ENCODE results near the gene REM2. TPM values are rescaled to one million over a fixed set of nuclear protein-coding genes. Genes with fewer than 3 reads are reported as not detected.

The REM2 gene
- polyA plus RNA-seq, 1 donor = 0.24 TPM

- DNase-seq (ENCODE audit: low read depth) = no peak
Observed at GRCh38 chr14:22928237-22929103, 45.4 kb downstream of the REM2 start.

GRCh38 chr14:22929104-22929960 is 46.3 kb downstream of the REM2 start, which contains the start of gene PRMT5:
Gene PRMT5 (minus strand): TSS chr14:22929376. CDS start chr14:22929361, 15 bp downstream.
- peak; percentile 99 for DNase-seq (ENCODE audit: low read depth)

GRCh38 chr14:22929961-22930364 is 46.9 kb downstream of the REM2 start:
- no peak for DNase-seq (ENCODE audit: low read depth)

- no peak for DNase-seq (ENCODE audit: low read depth)
Observed at GRCh38 chr14:22932146-22932545, 49.1 kb downstream of the REM2 start.

GRCh38 chr14:22935156-22935555 is 52.1 kb downstream of the REM2 start:
- DNase-seq (ENCODE audit: low read depth) = no peak

Other genes with a start within 250 kb of the REM2 start
- gene OR6J1, start 238.9 kb upstream of the REM2 start, polyA plus RNA-seq (ENCODE audit: insufficient read length) = 0.13 TPM
- 250 TPM for gene OXA1L, start 116.5 kb upstream of the REM2 start, polyA plus RNA-seq (ENCODE audit: insufficient read length)
- gene SLC7A7, start 67.8 kb upstream of the REM2 start, polyA plus RNA-seq (ENCODE audit: insufficient read length) = 25.7 TPM
- gene MRPL52, start 53.3 kb upstream of the REM2 start, polyA plus RNA-seq (ENCODE audit: insufficient read length) = 73.7 TPM
- 157 TPM for gene MMP14, start 46.6 kb upstream of the REM2 start, polyA plus RNA-seq (ENCODE audit: insufficient read length)
- gene LRP10, start 11.5 kb upstream of the REM2 start, polyA plus RNA-seq (ENCODE audit: insufficient read length) = 36.5 TPM
- 57.9 TPM for gene RBM23, start 35.9 kb downstream of the REM2 start, polyA plus RNA-seq (ENCODE audit: insufficient read length)
- 61.0 TPM for gene PRMT5, start 46.2 kb downstream of the REM2 start, polyA plus RNA-seq (ENCODE audit: insufficient read length)
- gene HAUS4, start 73.9 kb downstream of the REM2 start, polyA plus RNA-seq (ENCODE audit: insufficient read length) = 30.2 TPM
- 44.8 TPM for gene AJUBA, start 99.3 kb downstream of the REM2 start, polyA plus RNA-seq (ENCODE audit: insufficient read length)
- 11.2 TPM for gene C14orf93, start 126.9 kb downstream of the REM2 start, polyA plus RNA-seq (ENCODE audit: insufficient read length)
- gene PSMB5, start 151.7 kb downstream of the REM2 start, polyA plus RNA-seq (ENCODE audit: insufficient read length) = 226 TPM
- not detected for gene PSMB11, start 159.0 kb downstream of the REM2 start, polyA plus RNA-seq (ENCODE audit: insufficient read length)
- gene CDH24, start 174.3 kb downstream of the REM2 start, polyA plus RNA-seq (ENCODE audit: insufficient read length) = 3.8 TPM
- 144 TPM for gene ACIN1, start 211.9 kb downstream of the REM2 start, polyA plus RNA-seq (ENCODE audit: insufficient read length)
- gene C14orf119, start 212.3 kb downstream of the REM2 start, polyA plus RNA-seq (ENCODE audit: insufficient read length) = 47.4 TPM
- not detected for gene CIROP, start 221.8 kb downstream of the REM2 start, polyA plus RNA-seq (ENCODE audit: insufficient read length)
- gene CEBPE, start 236.0 kb downstream of the REM2 start, polyA plus RNA-seq (ENCODE audit: insufficient read length) = 0.11 TPM